OCI-LY7 (cell line): Measurements from ENCODE around the gene S100A2.

Experiments used
- CTCF ChIP-seq: fragments of 200-600 bp; sonication (generic); conservative IDR thresholded peaks from 2 replicates; pipeline ENCODE4 v1.5.1; 2014; ENCODE audit warnings: mild to moderate bottlenecking, antibody characterized with exemption, low read length, moderate library complexity, mixed read lengths
- EZH2phosphoT487 ChIP-seq: fragments of 200-600 bp; sonication (generic); IDR thresholded peaks from 2 replicates; pipeline ENCODE4 v1.6.1; 2018; ENCODE audit warnings: low read depth, borderline replicate concordance, mild to moderate bottlenecking, mixed run types, antibody characterized with exemption, low read length, moderate library complexity, mixed read lengths

GRCh38 chr1:153541641-153542590, 23.7 kb downstream of the S100A2 start:
- TF ChIP-seq CTCF = no peak
- TF ChIP-seq EZH2phosphoT487 = no peak
